Kidney (tissue), 14 donors: Measurements from ENCODE around the gene FMO5. TPM values are rescaled to one million over a fixed set of nuclear protein-coding genes. Genes with fewer than 3 reads are reported as not detected.

ENCODE experiments used
- DNase-seq, 5 donors: peaks; one replicate each; pipeline ENCODE4 v3.0.0-alpha.2; 2013 to 2020
- FAIRE-seq: peaks from 2 replicates; lab custom pipeline; 2012; peaks lifted over from hg19 to GRCh38; lab: Jason Lieb, UNC
- H3K27ac ChIP-seq, 2 donors: one replicate each; pipeline ENCODE4 v1.7.0; 2013; ENCODE audit warnings: low read depth in 2 of 2, low read length in 2 of 2, inconsistent platforms in 1 of 2
- H3K27me3 ChIP-seq: one replicate; pipeline ENCODE4 v1.7.1; 2013; ENCODE audit warnings: low read length, inconsistent platforms; ENCODE audit not compliant: control insufficient read depth, insufficient read depth
- H3K36me3 ChIP-seq, 3 donors: one replicate each; pipeline versions ENCODE4 v1.7.0 to v1.7.1; 2013; ENCODE audit warnings: low read length in 3 of 3, control low read depth in 1 of 3, inconsistent platforms in 1 of 3; ENCODE audit not compliant: insufficient read depth in 3 of 3, control insufficient read depth in 2 of 3
- H3K4me1 ChIP-seq, 3 donors: one replicate each; pipeline versions ENCODE4 v1.7.0 to v1.7.1; 2013; ENCODE audit warnings: low read length in 3 of 3, inconsistent platforms in 1 of 3, low read depth in 1 of 3; ENCODE audit not compliant: control insufficient read depth in 2 of 3, insufficient read depth in 2 of 3
- H3K4me3 ChIP-seq, 3 donors: one replicate each; pipeline versions ENCODE4 v1.7.0 to v1.8.1; 2013; ENCODE audit warnings: low read length in 3 of 3, control low read depth in 1 of 3, inconsistent platforms in 1 of 3
- H3K9ac ChIP-seq, 3 donors: one replicate each; pipeline versions ENCODE4 v1.7.0 to v1.7.1; 2013; ENCODE audit warnings: low read length in 3 of 3, control low read depth in 1 of 3, inconsistent platforms in 1 of 3
- H3K9me3 ChIP-seq, 3 donors: one replicate each; pipeline versions ENCODE4 v1.7.0 to v1.7.1; 2013; ENCODE audit warnings: low read length in 3 of 3, control low read depth in 1 of 3, inconsistent platforms in 1 of 3; ENCODE audit not compliant: control insufficient read depth in 2 of 3, insufficient read depth in 1 of 3
- intact Hi-C: fragments of 100-400 bp; cut with DNase I; formaldehyde crosslinking; loops from one replicate; pipeline ENCODE4 v1.11.1; 2022
- polyA plus RNA-seq: library from polyadenylated mRNA; stranded (reverse); fragments of 350-450 nt; fragmentation: Illumina TruSeq; extraction: RNeasy Lipid Tissue Mini Kit (QIAGEN cat#74804); gene quantifications from one replicate; pipeline ENCODE4 v1.2.3, GENCODE V29; 2014; ENCODE audit warnings: low read depth, low replicate concordance; ENCODE audit not compliant: insufficient read depth
- total RNA-seq: library from RNA; stranded (reverse); fragmentation: NEBNext Ultra II Directional; extraction: Animal tissue kit (Norgen Biotek cat#: 25700); gene quantifications from one replicate; pipeline ENCODE4 v1.2.1, GENCODE V29; 2021
- TF ChIP-seq, protein P1 (sequence below): IDR thresholded peaks from 3 replicates; pipeline ENCODE4 v1.5.1; 2012; ENCODE audit warnings: mild to moderate bottlenecking, moderate library complexity, borderline replicate concordance; ENCODE audit not compliant: insufficient read depth; ENCODE audit errors: extremely low read depth
- donor health status: control.
- donor health status: control.
- donor health status: control.
- donor health status: control.
- donor health status: control.
- donor health status: DM: yes; HTN: yes; CAD: no.
- donor health status: Normal renal cell carcinoma (clear cell type).

The FMO5 gene
- total and polyA plus RNA-seq, 2 donors from 2014 or later, result 9.5 to 12.3 TPM

DNA sequence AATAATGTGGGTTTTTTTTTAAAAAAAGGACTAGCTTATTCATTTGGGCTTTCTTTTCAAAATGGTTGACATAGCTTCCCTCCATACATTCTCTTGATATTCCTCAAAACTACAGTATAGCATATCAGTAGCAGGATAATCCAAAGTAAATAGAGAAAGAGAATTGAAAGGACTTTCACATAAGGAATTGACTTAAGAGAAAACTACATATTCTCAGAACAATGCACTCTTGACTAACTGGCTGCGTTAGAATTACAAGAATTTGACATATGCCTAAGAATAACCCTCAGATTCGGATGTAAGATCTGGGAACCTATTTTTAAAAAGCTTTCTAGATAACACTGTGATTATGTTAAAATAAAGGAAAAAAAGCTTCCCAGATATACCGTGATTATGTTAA, 56.0 kb downstream of the FMO5 start:
- Histone ChIP-seq H3K9me3 (no peaks in the 10 kb centered on the region), H3K9ac (no peak overlapping the region), H3K27ac (no peak overlapping the region), H3K27me3 (no peaks in the 10 kb centered on the region), H3K36me3 (peaks cover 0 to 10% (median 9%) of the 10 kb centered on the region in 3 donors), H3K4me1 (peaks cover 0 to 4% (median 3%) of the 10 kb centered on the region in 3 donors), H3K4me3 (no peak overlapping the region)
- FAIRE-seq (no peak), DNase-seq (no peak)
- intact Hi-C loops, result no loop called here
- TF ChIP-seq, protein P1, sequence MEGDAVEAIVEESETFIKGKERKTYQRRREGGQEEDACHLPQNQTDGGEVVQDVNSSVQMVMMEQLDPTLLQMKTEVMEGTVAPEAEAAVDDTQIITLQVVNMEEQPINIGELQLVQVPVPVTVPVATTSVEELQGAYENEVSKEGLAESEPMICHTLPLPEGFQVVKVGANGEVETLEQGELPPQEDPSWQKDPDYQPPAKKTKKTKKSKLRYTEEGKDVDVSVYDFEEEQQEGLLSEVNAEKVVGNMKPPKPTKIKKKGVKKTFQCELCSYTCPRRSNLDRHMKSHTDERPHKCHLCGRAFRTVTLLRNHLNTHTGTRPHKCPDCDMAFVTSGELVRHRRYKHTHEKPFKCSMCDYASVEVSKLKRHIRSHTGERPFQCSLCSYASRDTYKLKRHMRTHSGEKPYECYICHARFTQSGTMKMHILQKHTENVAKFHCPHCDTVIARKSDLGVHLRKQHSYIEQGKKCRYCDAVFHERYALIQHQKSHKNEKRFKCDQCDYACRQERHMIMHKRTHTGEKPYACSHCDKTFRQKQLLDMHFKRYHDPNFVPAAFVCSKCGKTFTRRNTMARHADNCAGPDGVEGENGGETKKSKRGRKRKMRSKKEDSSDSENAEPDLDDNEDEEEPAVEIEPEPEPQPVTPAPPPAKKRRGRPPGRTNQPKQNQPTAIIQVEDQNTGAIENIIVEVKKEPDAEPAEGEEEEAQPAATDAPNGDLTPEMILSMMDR, result no peak

DNA sequence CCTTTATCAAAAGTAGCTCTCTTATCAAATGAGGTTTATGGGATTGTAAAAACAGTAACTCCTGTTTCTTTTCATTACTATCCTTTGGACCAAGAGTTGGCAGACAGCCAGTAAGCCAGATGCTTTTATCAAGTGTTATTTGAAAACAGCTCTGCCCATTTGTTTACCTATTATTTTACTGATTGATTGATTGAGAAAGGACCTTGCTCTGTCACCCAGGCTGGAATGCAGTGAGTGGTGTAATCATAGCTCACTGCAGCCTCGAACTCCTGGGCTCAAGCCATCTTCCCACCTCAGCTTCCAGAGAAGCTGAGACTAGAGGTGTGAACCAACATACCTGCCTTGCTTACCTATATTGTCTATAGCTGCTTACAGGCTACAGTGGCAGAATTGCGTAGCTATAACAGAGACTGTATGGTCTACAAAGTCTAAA, 56.5 kb downstream of the FMO5 start:
- Histone ChIP-seq H3K27me3 (no peaks in the 10 kb centered on the region), H3K9ac (no peak overlapping the region), H3K9me3 (no peaks in the 10 kb centered on the region), H3K4me3 (no peak overlapping the region), H3K36me3 (peaks cover 0 to 10% (median 9%) of the 10 kb centered on the region in 3 donors), H3K27ac (no peak overlapping the region), H3K4me1 (peaks cover 0 to 4% (median 0%) of the 10 kb centered on the region in 3 donors)
- DNase-seq (peak in 1 of 5 donors; percentile 29), FAIRE-seq (no peak)
- TF ChIP-seq, protein P1, result no peak
- intact Hi-C loops, result no loop called here

GRCh38 chr1:147167365-147167764, 57.8 kb downstream of the FMO5 start:
- H3K9ac ChIP-seq, result no peak overlapping the region

More at GRCh38 chr1:147167365-147167764, 57.8 kb downstream of the FMO5 start:
- DNase-seq (no peak), FAIRE-seq (no peak)
- intact Hi-C loops, result no loop called here
- peaks cover 0 to 4% (median 0%) of the 10 kb centered on the region in 3 donors for H3K4me1 ChIP-seq
- H3K9me3 ChIP-seq, result no peaks in the 10 kb centered on the region
- no peak overlapping the region for H3K4me3 ChIP-seq
- H3K27ac ChIP-seq, result no peak overlapping the region
- H3K27me3 ChIP-seq, result no peaks in the 10 kb centered on the region
- TF ChIP-seq, protein P1, result no peak
- peaks cover 0 to 10% (median 9%) of the 10 kb centered on the region in 3 donors for H3K36me3 ChIP-seq
